Osteocyte (in vitro differentiated cells): ENCODE results near the gene CYP2U1. TPM values are rescaled to one million over a fixed set of nuclear protein-coding genes. Genes with fewer than 3 reads are reported as not detected.

Experiments used
- DNase-seq: peaks from one replicate; pipeline ENCODE4 v3.0.0; 2021; ENCODE audit warnings: mixed read lengths; ENCODE audit not compliant: unreplicated experiment; ENCODE audit errors: extremely low spot score
- H3K27ac Mint-ChIP-seq: one replicate; pipeline ENCODE4 v1.8.0; 2021; ENCODE audit warnings: mild to moderate bottlenecking, mixed read lengths; ENCODE audit not compliant: unreplicated experiment
- H3K27me3 Mint-ChIP-seq: one replicate; pipeline ENCODE4 v1.8.0; 2021; ENCODE audit warnings: mixed read lengths; ENCODE audit not compliant: unreplicated experiment
- H3K36me3 Mint-ChIP-seq: one replicate; pipeline ENCODE4 v1.8.0; 2021; ENCODE audit warnings: mixed read lengths; ENCODE audit not compliant: unreplicated experiment
- H3K4me1 Mint-ChIP-seq: one replicate; pipeline ENCODE4 v1.8.0; 2021; ENCODE audit warnings: mixed read lengths; ENCODE audit not compliant: unreplicated experiment
- H3K4me3 Mint-ChIP-seq: one replicate; pipeline ENCODE4 v1.8.0; 2021; ENCODE audit warnings: mild to moderate bottlenecking, moderate library complexity, mixed read lengths; ENCODE audit not compliant: unreplicated experiment
- H3K9me3 Mint-ChIP-seq: one replicate; pipeline ENCODE4 v1.8.0; 2021; ENCODE audit warnings: mixed read lengths; ENCODE audit not compliant: unreplicated experiment
- total RNA-seq: library from RNA; stranded (reverse); gene quantifications from 2 replicates; pipeline ENCODE4 v1.2.1, GENCODE V29; 2021
- TF ChIP-seq, protein P1 (sequence below): fragments of 200-600 bp; sonication (generic); IDR thresholded peaks from 2 replicates; pipeline ENCODE4 v1.5.0; 2021; ENCODE audit warnings: antibody characterized with exemption, mild to moderate bottlenecking, moderate library complexity

The CYP2U1 gene
- total RNA-seq, 1 donor from 2014 or later, result 12.5 TPM

- H3K36me3 Mint-ChIP-seq, result peaks cover 16% of the 10 kb centered on the region
- TF ChIP-seq, protein P1, sequence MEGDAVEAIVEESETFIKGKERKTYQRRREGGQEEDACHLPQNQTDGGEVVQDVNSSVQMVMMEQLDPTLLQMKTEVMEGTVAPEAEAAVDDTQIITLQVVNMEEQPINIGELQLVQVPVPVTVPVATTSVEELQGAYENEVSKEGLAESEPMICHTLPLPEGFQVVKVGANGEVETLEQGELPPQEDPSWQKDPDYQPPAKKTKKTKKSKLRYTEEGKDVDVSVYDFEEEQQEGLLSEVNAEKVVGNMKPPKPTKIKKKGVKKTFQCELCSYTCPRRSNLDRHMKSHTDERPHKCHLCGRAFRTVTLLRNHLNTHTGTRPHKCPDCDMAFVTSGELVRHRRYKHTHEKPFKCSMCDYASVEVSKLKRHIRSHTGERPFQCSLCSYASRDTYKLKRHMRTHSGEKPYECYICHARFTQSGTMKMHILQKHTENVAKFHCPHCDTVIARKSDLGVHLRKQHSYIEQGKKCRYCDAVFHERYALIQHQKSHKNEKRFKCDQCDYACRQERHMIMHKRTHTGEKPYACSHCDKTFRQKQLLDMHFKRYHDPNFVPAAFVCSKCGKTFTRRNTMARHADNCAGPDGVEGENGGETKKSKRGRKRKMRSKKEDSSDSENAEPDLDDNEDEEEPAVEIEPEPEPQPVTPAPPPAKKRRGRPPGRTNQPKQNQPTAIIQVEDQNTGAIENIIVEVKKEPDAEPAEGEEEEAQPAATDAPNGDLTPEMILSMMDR, result no peak
- H3K27me3 Mint-ChIP-seq, result no peaks in the 10 kb centered on the region
These were observed 5.7 kb downstream of the CYP2U1 start for GRCh38 chr4:107937040-107937439.

DNA sequence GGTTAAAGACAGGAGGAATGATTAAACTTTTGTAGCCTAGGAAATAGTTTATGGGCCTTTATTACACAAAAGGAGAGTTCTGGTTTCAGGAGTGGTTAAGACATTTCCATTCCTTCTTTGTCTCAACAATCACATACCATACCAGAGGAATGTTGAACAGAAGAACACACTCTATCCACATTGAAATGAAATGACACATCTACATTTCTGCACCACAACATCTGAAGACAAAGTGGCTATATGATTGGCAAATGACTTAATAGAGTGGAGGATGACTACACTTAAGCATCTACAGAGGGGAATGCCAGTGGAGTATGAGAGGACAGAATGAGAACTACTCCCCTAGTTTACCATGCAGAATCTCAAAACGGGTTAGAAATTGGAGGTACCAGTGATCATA is 8.0 kb downstream of the CYP2U1 start:
- Mint-ChIP-seq H3K27me3 (no peaks in the 10 kb centered on the region), H3K36me3 (peaks cover 16% of the 10 kb centered on the region), H3K4me1 (no peaks in the 10 kb centered on the region), H3K9me3 (peaks cover 4% of the 10 kb centered on the region), H3K4me3 (no peak overlapping the region), H3K27ac (no peak overlapping the region)
- TF ChIP-seq, protein P1, result no peak
- no peak for DNase-seq

More at GRCh38 chr4:107937040-107937439, 5.7 kb downstream of the CYP2U1 start:
- DNase-seq, result no peak
- H3K4me1 Mint-ChIP-seq, result peaks cover 4% of the 10 kb centered on the region
- peaks cover 4% of the 10 kb centered on the region for H3K9me3 Mint-ChIP-seq
- H3K27ac Mint-ChIP-seq, result no peak overlapping the region
- H3K4me3 Mint-ChIP-seq, result no peak overlapping the region

DNA sequence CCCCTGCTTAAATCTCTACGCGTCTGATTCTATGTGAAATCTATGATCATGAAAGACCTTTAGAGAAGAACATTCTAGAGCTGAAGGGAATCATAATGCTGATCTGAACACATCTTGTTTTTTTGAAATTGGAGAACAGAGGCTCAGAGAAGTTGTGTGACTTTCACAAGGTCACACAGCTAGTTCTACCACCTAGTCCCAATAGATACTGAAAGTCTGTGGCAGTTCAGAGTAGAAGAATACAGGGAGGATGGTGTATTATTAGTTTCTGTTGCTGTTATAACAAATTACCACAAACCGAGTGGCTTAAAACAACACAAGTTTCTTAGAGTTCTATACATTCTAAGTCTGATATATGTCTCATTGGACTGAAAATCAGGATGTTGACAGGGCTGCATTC is 14.5 kb downstream of the CYP2U1 start:
- H3K27ac Mint-ChIP-seq, result no peak overlapping the region
- TF ChIP-seq, protein P1, result no peak
- no peaks in the 10 kb centered on the region for H3K4me1 Mint-ChIP-seq
- H3K27me3 Mint-ChIP-seq, result no peaks in the 10 kb centered on the region
- DNase-seq, result no peak
- H3K9me3 Mint-ChIP-seq, result no peaks in the 10 kb centered on the region
- no peak overlapping the region for H3K4me3 Mint-ChIP-seq
- H3K36me3 Mint-ChIP-seq, result peaks cover 24% of the 10 kb centered on the region

- Mint-ChIP-seq H3K4me1 (peaks cover under 1% of the 10 kb centered on the region), H3K27ac (no peak overlapping the region), H3K9me3 (peaks cover 8% of the 10 kb centered on the region), H3K27me3 (no peaks in the 10 kb centered on the region), H3K36me3 (peaks cover 23% of the 10 kb centered on the region), H3K4me3 (no peak overlapping the region)
- TF ChIP-seq, protein P1, result no peak
- no peak for DNase-seq
These were observed 19.6 kb downstream of the CYP2U1 start for GRCh38 chr4:107950746-107951540.

DNA sequence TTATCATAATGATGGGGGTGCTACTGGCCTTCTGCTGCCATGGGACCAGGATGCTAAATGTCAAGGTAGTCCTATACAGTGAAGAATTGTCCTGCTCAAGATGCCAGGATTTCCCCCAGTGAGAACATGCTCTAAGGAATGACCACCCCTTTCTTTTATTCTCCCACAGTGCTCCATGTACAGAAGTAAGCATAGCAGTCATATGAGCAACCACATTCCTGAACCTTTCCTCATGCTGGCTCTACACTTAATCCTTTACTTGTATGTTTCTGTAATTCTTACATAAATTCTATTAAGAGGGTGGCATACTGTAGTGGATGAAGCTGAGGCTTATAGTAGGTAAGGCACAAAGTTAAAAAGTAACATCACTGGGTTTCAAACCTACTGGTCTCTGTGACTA is 20.2 kb downstream of the CYP2U1 start:
- H3K9me3 Mint-ChIP-seq, result peaks cover 14% of the 10 kb centered on the region
- H3K4me3 Mint-ChIP-seq, result no peak overlapping the region
- H3K36me3 Mint-ChIP-seq, result peaks cover 26% of the 10 kb centered on the region
- TF ChIP-seq, protein P1, result no peak
- H3K4me1 Mint-ChIP-seq, result peaks cover 4% of the 10 kb centered on the region
- no peaks in the 10 kb centered on the region for H3K27me3 Mint-ChIP-seq
- no peak for DNase-seq
- no peak overlapping the region for H3K27ac Mint-ChIP-seq
